ENCODE measurements around the gene NAT14.

NAT14 gene

GRCh38 chr19:55472463-55472862 is 12.5 kb upstream of the NAT14 start:
- no peak for DNase-seq

DNA sequence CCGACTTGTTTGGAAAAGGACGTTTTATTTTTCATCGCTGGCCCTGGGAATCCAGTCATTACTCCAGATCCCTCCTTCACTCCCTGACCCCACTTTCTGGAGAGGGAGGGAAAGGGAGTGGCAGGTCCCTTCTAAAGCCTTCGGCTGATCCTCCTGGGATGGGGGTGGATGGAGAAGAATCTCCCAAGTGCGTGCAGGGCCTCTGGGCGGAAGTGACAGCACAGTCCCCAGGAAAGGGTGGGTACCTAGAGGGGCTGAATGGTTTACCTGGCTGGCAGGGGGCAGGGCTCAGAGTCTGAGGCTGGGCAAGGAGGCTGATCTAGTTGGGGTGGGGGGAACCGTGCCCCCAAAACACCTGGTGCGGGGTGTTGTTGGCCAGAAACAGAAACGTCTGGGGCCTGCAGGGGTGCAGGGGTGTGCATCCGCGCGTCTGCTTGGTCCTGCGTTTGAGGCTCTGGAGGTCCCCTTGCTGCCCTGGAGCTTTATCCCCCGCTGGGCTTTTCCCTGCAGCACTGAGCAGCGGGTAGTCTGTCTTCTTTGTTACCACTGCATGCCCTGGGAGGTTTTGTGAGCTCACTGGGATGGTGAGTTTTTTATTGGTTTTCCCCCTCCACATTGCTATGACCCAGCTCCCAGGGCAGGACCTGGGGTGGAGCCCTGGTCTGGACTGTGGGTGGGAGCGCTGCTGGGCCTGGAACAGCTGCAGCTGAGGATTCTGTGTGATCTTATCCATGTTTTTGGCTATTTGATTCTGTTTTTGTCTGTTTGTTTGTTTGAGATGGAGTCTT is 11.6 kb upstream of the NAT14 start:
- DNase-seq, result no peak

- no peak for DNase-seq
These were observed 10.4 kb upstream of the NAT14 start for GRCh38 chr19:55474269-55475265.

- DNase-seq, result peak; percentile 97
These were observed 8.8 kb upstream of the NAT14 start, which contains the start of gene ZNF628 for GRCh38 chr19:55476100-55476775. ZNF628 (plus strand) TSS chr19:55476617; CDS start chr19:55479911, 3,294 bp downstream.

- DNase-seq, result no peak
These were observed 7.1 kb upstream of the NAT14 start for GRCh38 chr19:55477905-55478304.

GRCh38 chr19:55478364-55478763 is 6.6 kb upstream of the NAT14 start:
- no peak for DNase-seq

DNA sequence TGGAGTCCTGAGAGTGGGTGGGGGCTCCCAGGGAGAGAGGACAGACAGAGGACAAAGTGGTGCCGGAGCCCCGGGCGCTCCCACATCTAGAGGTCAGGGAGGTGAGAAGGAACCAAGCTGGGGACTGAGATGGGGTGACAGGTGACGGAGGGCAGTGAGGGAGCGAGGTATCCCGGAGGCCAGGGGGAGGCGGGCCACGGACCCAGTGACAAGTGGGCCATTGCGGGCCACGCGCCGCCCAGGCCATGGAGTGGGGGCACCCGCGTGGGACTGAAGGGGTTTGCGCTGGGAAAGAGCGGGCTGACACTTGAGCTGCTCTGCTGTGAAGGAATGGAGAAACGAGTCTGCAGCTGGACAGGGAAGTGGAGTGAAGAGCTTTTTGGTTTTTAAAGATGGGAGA is 5.9 kb upstream of the NAT14 start:
- no peak for DNase-seq

- no peak for DNase-seq
These were observed 5.3 kb upstream of the NAT14 start for GRCh38 chr19:55479451-55480230.

DNA sequence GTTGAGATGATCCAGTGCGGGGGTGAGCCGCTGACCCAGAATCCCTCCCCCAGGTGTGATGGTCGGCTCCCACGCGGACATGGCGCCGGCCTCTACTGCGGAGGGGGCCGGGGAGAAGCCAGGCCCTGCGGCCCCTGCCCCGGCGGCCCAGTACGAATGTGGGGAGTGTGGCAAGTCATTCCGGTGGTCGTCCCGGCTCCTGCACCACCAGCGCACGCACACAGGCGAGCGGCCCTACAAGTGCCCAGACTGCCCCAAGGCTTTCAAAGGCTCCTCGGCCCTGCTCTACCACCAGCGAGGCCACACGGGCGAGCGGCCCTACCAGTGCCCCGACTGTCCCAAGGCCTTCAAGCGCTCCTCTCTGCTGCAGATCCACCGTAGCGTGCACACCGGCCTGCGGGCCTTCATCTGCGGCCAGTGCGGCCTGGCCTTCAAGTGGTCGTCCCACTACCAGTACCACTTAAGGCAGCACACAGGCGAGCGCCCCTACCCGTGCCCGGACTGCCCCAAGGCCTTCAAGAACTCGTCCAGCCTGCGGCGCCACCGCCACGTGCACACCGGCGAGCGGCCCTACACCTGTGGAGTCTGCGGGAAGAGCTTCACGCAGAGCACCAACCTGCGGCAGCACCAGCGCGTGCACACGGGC is 3.7 kb upstream of the NAT14 start:
- no peak for DNase-seq

GRCh38 chr19:55481794-55482155 is 3.2 kb upstream of the NAT14 start:
- no peak for DNase-seq

DNA sequence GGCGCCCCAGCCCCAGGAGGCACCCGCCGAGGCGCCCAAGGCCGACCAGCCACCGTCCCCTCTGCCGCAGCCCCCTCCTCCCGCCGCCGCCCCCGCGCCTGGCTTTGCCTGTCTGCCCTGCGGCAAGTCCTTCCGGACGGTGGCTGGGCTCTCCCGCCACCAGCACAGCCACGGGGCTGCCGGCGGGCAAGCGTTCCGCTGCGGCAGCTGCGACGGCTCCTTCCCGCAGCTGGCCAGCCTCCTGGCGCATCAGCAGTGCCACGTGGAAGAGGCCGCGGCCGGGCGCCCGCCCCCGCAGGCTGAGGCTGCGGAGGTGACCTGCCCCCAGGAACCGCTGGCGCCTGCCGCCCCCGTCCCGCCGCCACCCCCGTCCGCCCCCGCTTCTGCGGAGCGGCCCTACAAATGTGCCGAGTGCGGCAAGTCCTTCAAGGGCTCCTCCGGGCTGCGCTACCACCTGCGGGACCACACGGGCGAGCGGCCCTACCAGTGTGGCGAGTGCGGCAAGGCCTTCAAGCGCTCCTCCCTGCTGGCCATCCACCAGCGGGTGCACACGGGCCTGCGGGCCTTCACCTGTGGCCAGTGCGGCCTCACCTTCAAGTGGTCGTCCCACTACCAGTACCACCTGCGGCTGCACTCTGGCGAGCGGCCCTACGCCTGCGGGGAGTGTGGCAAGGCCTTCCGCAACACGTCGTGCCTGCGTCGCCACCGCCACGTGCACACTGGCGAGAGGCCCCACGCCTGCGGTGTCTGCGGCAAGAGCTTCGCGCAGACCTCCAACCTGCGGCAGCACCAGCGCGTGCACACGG is 2.6 kb upstream of the NAT14 start:
- no peak for DNase-seq

GRCh38 chr19:55482967-55483705 is 1.9 kb upstream of the NAT14 start:
- DNase-seq, result no peak

DNA sequence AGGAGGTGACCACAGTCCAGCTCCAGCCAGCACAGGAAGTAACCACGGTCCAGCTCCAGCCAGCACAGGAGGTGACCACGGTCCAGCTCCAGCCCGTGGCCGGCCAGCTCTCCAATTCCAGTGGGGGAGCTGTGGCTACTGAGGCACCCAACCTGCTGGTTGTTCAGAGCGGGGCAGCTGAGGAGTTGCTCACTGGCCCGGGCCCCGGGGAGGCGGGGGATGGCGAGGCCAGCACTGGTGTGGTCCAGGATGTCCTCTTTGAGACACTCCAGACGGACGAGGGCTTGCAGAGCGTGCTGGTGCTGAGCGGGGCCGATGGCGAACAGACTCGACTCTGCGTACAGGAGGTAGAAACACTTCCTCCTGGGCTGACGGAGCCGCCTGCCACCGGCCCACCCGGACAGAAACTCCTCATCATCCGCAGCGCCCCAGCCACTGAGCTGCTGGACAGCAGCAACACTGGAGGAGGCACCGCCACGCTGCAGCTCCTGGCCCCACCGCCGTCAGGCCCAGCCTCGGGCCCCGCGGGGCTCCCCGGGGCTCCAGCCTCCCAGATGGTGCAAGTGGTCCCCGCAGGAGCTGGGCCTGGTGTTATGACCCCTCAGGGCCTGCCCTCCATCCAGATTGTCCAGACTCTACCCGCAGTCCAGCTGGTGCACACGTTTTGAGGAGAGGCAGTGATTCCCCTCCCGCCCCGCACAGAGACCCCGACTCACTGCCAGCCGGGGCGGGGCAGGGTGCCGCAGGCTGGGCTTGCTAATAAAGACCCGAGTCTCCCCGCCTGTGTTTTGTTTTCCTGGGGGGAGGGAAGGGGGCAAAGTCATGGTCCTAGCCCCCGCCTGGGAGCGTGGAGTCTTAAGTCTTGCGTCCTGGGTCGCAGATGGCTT is 1.0 kb upstream of the NAT14 start:
- DNase-seq, result no peak

- DNase-seq, result peak; percentile 95
These were observed 537 bp downstream of the NAT14 start for GRCh38 chr19:55485439-55486011.

GRCh38 chr19:55486043-55486970 is 1.3 kb downstream of the NAT14 start:
- no peak for DNase-seq

DNA sequence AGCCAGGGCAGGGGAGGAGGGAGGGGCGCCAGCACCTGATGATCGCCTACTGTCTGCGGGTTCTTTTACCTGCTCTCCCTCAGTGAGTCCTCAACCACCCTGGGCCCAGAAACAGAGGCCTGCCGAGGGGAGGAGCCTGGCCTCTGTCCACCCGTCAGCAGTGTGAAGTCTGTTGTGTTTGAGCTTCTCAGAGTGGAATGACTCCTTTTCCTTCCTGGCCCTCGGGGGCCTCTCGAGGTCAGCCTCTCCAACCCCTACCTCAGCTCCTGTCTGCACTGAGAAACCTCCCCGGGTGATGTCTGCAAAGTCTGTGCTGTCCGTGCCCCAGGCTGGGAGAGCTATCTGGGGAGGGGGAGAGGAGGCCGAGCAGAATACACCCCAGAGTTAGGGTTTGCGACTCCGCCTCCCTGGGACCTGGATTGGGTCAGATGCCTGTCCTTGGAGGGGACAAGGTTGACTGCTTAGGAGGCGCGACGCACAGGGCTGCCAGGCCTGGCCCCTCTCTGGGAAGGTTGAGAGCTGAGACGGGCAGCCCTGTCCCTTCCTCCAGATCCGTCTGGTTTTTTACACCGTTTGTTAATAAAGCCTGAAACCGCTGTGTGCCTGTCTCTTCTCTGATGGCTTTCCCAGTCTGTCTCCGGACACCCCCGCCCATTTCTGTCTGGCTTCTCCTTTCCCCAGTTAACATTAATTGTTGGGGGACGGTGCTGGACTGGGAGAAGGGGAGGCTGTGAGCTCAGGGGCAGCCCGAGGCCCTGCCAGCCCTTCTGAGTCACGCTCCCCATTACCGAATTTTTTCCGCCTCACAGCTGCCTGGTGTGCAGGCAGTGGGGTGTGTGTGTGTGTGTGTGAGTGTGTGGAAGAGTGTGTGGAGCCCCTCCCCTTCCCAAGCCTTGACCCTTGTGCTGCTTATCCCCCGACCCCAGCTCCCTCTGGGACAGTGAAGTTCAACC is 2.3 kb downstream of the NAT14 start:
- DNase-seq, result peak; percentile 59
